Vagina (tissue), 2 donors: ENCODE measurements around the gene PITPNM2. TPM values are rescaled to one million over a fixed set of nuclear protein-coding genes. Genes with fewer than 3 reads are reported as not detected.

Source experiments
- DNase-seq, 2 donors: peaks; one replicate each; pipeline ENCODE4 v3.0.0-alpha.2; 2017; ENCODE audit errors: extremely low spot score in 2 of 2
- H3K27ac ChIP-seq: fragments of 200-600 bp; sonication (generic); one replicate; pipeline ENCODE4 v1.5.1; 2019
- H3K27me3 ChIP-seq: fragments of 200-600 bp; sonication (generic); one replicate; pipeline ENCODE4 v1.5.1; 2019
- H3K36me3 ChIP-seq, 2 donors: fragments of 200-600 bp; sonication (generic); one replicate each; pipeline ENCODE4 v1.5.1; 2017 to 2019
- H3K4me1 ChIP-seq: fragments of 200-600 bp; sonication (generic); one replicate; pipeline ENCODE4 v1.5.1; 2019
- H3K4me3 ChIP-seq, 2 donors: fragments of 200-600 bp; sonication (generic); 1 replicate in 1 of 2; 2 replicates in 1 of 2; pipeline ENCODE4 v1.5.1; 2016 to 2019
- H3K9me3 ChIP-seq: fragments of 200-600 bp; sonication (generic); one replicate; pipeline ENCODE4 v1.5.1; 2019
- CTCF ChIP-seq, 3 experiments: fragments of 450-650 bp in 2 of 3; fragments of 200-600 bp in 1 of 3; sonication (generic) in 1 of 3; IDR thresholded peaks; one replicate each; pipeline ENCODE4 v1.5.1; 2017 to 2019; ENCODE audit warnings: antibody characterized with exemption in 3 of 3, mild to moderate bottlenecking in 2 of 3, moderate library complexity in 2 of 3
- POLR2A ChIP-seq, 2 donors: fragments of 450-650 bp; IDR thresholded peaks; one replicate each; pipeline ENCODE4 v1.6.1; 2017; ENCODE audit warnings: antibody characterized with exemption in 2 of 2, mild to moderate bottlenecking in 2 of 2, moderate library complexity in 2 of 2
- POLR2AphosphoS5 ChIP-seq, 2 donors: sonication (generic); formaldehyde crosslinking; IDR thresholded peaks; one replicate each; pipeline ENCODE4 v1.9.0; 2017; ENCODE audit warnings: antibody characterized with exemption in 2 of 2, mild to moderate bottlenecking in 2 of 2, low read depth in 1 of 2; ENCODE audit not compliant: insufficient read depth in 1 of 2
- intact Hi-C: fragments of 100-400 bp; cut with DNase I; formaldehyde crosslinking; loops from one replicate; pipeline ENCODE4 v1.15.1; 2023
- total RNA-seq: library from RNA; depleted of rRNA; stranded (reverse); fragments of >200 nt; gene quantifications from one replicate; pipeline ENCODE4 v1.2.3, GENCODE V29; 2016

PITPNM2 gene
- total RNA-seq, 1 donor from 2014 or later: 8.1 TPM

GRCh38 chr12:123171967-123172366, 21.1 kb upstream of the PITPNM2 start:
- Histone ChIP-seq H3K9me3 (no peaks in the 10 kb centered on the region), H3K27me3 (no peaks in the 10 kb centered on the region), H3K4me3 (no peak overlapping the region), H3K27ac (no peak overlapping the region), H3K36me3 (peaks cover 0 to 11% of the 10 kb centered on the region in 2 donors), H3K4me1 (no peaks in the 10 kb centered on the region)
- intact Hi-C loops: no loop called here
- no peak for DNase-seq
- TF ChIP-seq CTCF (IDR thresholded peaks at IDR 0.05) (no peak), POLR2AphosphoS5 (IDR thresholded peaks at IDR 0.05; ENCODE audit: insufficient read depth in 1 of 2, low read depth in 1 of 2) (no peak), POLR2A (IDR thresholded peaks at IDR 0.05) (no peak)

GRCh38 chr12:123167329-123167728, 16.4 kb upstream of the PITPNM2 start:
- no peak overlapping the region for H3K4me3 ChIP-seq
- H3K36me3 ChIP-seq: peaks cover 0 to 3% of the 10 kb centered on the region in 2 donors
- no peaks in the 10 kb centered on the region for H3K27me3 ChIP-seq
- no peak for TF ChIP-seq POLR2A (IDR thresholded peaks at IDR 0.05)
- no peak for TF ChIP-seq POLR2AphosphoS5 (IDR thresholded peaks at IDR 0.05; ENCODE audit: insufficient read depth in 1 of 2, low read depth in 1 of 2)
- no peak for TF ChIP-seq CTCF (IDR thresholded peaks at IDR 0.05)
- no peaks in the 10 kb centered on the region for H3K9me3 ChIP-seq
- no peak for DNase-seq
- intact Hi-C loops: no loop called here
- H3K27ac ChIP-seq: no peak overlapping the region
- H3K4me1 ChIP-seq: no peaks in the 10 kb centered on the region

GRCh38 chr12:123165537-123165936, 14.6 kb upstream of the PITPNM2 start:
- Histone ChIP-seq H3K36me3 (peaks cover 0 to 3% of the 10 kb centered on the region in 2 donors), H3K27me3 (no peaks in the 10 kb centered on the region), H3K4me1 (no peaks in the 10 kb centered on the region), H3K27ac (no peak overlapping the region), H3K4me3 (no peak overlapping the region), H3K9me3 (no peaks in the 10 kb centered on the region)
- TF ChIP-seq POLR2AphosphoS5 (IDR thresholded peaks at IDR 0.05; ENCODE audit: insufficient read depth in 1 of 2, low read depth in 1 of 2) (no peak), CTCF (IDR thresholded peaks at IDR 0.05) (no peak), POLR2A (IDR thresholded peaks at IDR 0.05) (no peak)
- intact Hi-C loops: no loop called here
- no peak for DNase-seq

GRCh38 chr12:123164710-123165261, 13.9 kb upstream of the PITPNM2 start:
- H3K36me3 ChIP-seq: peaks cover 0 to 3% of the 10 kb centered on the region in 2 donors
- TF ChIP-seq POLR2AphosphoS5 (IDR thresholded peaks at IDR 0.05; ENCODE audit: insufficient read depth in 1 of 2, low read depth in 1 of 2) (no peak), CTCF (IDR thresholded peaks at IDR 0.05) (no peak), POLR2A (IDR thresholded peaks at IDR 0.05) (no peak)
- no peak overlapping the region for H3K4me3 ChIP-seq
- H3K27ac ChIP-seq: no peak overlapping the region
- H3K4me1 ChIP-seq: no peaks in the 10 kb centered on the region
- no peaks in the 10 kb centered on the region for H3K27me3 ChIP-seq
- no peak for DNase-seq
- H3K9me3 ChIP-seq: no peaks in the 10 kb centered on the region
- intact Hi-C loops: loop anchor here (5.0 kb wide), 1 partner anchor 177 kb away; no protein-coding TSS in a partner anchor

- Histone ChIP-seq H3K4me1 (no peaks in the 10 kb centered on the region), H3K27ac (no peak overlapping the region), H3K36me3 (peaks cover 0 to 3% of the 10 kb centered on the region in 2 donors), H3K27me3 (no peaks in the 10 kb centered on the region), H3K9me3 (no peaks in the 10 kb centered on the region), H3K4me3 (no peak overlapping the region)
- intact Hi-C loops: loop anchor here (5.0 kb wide), 1 partner anchor 177 kb away; no protein-coding TSS in a partner anchor
- no peak for TF ChIP-seq POLR2AphosphoS5 (IDR thresholded peaks at IDR 0.05; ENCODE audit: insufficient read depth in 1 of 2, low read depth in 1 of 2)
- TF ChIP-seq CTCF (IDR thresholded peaks at IDR 0.05): no peak
- no peak for TF ChIP-seq POLR2A (IDR thresholded peaks at IDR 0.05)
- no peak for DNase-seq
Measured at GRCh38 chr12:123164222-123164621, 13.3 kb upstream of the PITPNM2 start.
